Embryonic facial prominence (tissue), 1 donor: ENCODE measurements around the gene TRAF5.

ENCODE experiments used
- DNase-seq: peaks from one replicate; pipeline ENCODE4 v3.0.0-alpha.2; 2016; ENCODE audit errors: extremely low spot score

Gene TRAF5

DNA sequence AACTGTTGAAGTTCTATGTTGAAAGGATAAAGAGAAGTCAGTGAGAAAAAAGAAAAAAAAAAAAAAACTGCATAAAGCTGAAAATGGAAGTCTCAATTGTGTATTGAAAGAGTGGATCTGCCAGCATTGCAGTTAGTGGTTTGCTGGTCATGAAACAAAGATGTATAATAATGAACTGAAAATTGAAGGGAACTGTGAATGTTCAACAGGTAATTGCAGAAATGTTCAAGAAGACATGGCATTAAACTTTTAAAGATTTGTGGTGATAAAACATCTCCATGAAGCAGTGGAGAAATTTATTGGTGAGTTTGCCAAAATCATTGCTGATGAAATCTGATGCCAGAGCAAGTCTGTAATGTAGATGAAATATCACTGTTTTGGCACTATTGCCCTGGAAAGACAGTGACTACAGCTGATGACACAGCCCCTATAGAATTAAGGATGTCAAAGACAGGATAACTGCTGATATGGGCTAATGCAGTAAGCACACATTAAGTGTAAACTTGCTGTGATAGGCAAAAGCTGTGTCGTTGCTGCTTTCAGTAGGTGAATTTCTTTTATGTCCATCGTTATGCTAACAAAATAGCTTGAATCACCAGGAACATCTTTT, 94.3 kb downstream of the TRAF5 start:
- DNase-seq = no peak

DNA sequence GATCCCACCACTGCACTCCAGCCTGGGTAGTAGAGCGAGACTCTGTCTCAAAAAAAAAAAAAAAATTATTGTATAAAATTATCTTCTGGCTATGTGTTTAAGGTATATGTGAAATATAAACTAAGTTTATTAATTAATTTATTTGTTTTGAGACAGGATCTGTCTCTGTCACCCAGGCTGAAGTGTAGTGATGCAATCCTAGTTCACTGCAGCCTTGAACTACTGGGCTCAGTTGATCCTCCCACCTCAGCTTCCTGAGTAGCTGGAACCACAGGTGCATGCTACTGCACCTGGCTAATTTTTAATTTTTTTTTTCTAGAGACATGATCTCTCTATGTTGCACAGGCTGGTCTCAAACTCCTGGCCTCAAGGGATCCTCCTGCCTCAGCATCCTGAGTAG, 97.4 kb downstream of the TRAF5 start:
- no peak for DNase-seq
